ENCODE measurements around the gene TMEM232. TPM values are rescaled to one million over a fixed set of nuclear protein-coding genes. Genes with fewer than 3 reads are reported as not detected.

The TMEM232 gene
- total RNA-seq, 1 experiment from 2014 or later: 1.6 TPM

GRCh38 chr5:110618941-110619340 lies 107.5 kb downstream of the TMEM232 start:
- Mint-ChIP-seq H3K36me3 (ENCODE audit: insufficient read depth in 1 of 3, low read depth in 3 of 3) (peaks cover 2 to 10% (median 5%) of the 10 kb centered on the region in 3 experiments; a peak in 4 of 7 replicates), H3K4me1 (no peaks in the 10 kb centered on the region), H3K9me3 (peaks cover 9 to 13% of the 10 kb centered on the region in 2 experiments), H3K4me3 (no peak overlapping the region), H3K27me3 (ENCODE audit: low read depth) (no peaks in the 10 kb centered on the region), H3K27ac (no peak overlapping the region)
- no peak overlapping the region for H3K4me2 ChIP-seq (ENCODE audit: insufficient read depth, insufficient read length, low read length)
- no peak overlapping the region for H3K27ac ChIP-seq (ENCODE audit: insufficient read length, low read depth, low read length)
- no peak for TF ChIP-seq CTCF (conservative IDR thresholded peaks at IDR 0.05)
- no peaks in the 10 kb centered on the region for H3K23me2 ChIP-seq (ENCODE audit: insufficient read length, low read depth, low read length, poor library complexity, severe bottlenecking)
- no peak overlapping the region for H2BK12ac ChIP-seq (ENCODE audit: insufficient read length, low read depth, low read length)
- H3K27me3 ChIP-seq (ENCODE audit: insufficient read depth, low read length): no peaks in the 10 kb centered on the region
- H3K9ac ChIP-seq (ENCODE audit: extremely low read depth, insufficient read length, low read length): no peak overlapping the region
- no peak for DNase-seq
- no peak overlapping the region for H4K91ac ChIP-seq (ENCODE audit: insufficient read length, low read depth, low read length)
- H3K56ac ChIP-seq (ENCODE audit: insufficient read length, low read depth, low read length): no peak overlapping the region
- no peaks in the 10 kb centered on the region for H4K20me1 ChIP-seq (ENCODE audit: control insufficient read depth, insufficient read depth, insufficient read length)
- no peak overlapping the region for H4K8ac ChIP-seq (replicated peaks; ENCODE audit: insufficient read length, low read depth, low read length)
- no peak overlapping the region for H2AFZ ChIP-seq (ENCODE audit: low read length)
- H2BK120ac ChIP-seq (ENCODE audit: low read depth, low read length, poor library complexity, severe bottlenecking): no peak overlapping the region
- H3K18ac ChIP-seq (ENCODE audit: insufficient read length, low read depth, low read length): no peak overlapping the region
- no peak overlapping the region for H3T11ph ChIP-seq (ENCODE audit: low read length)
- no peak overlapping the region for H2AK5ac ChIP-seq (ENCODE audit: insufficient read length, low read length)
- no peak overlapping the region for H2BK5ac ChIP-seq (ENCODE audit: insufficient read length, low read length)
- no peak overlapping the region for H3K23ac ChIP-seq (ENCODE audit: insufficient read length, low read depth, low read length)
- no peaks in the 10 kb centered on the region for H3K4me1 ChIP-seq (ENCODE audit: insufficient read depth, low read length)
- H3K9me3 ChIP-seq (ENCODE audit: control insufficient read depth, low read depth, low read length): no peaks in the 10 kb centered on the region
- WGBS (ENCODE audit: extremely low coverage, insufficient read length, low lambda C conversion rate): no CpG with 5 or more reads among the region's 1 CpG
- no peak overlapping the region for H4K5ac ChIP-seq (ENCODE audit: insufficient read length, low read depth, low read length)
- no peak overlapping the region for H2BK15ac ChIP-seq (ENCODE audit: low read depth, low read length)
- H3K79me2 ChIP-seq (ENCODE audit: insufficient read depth, low read length): no peaks in the 10 kb centered on the region
- H2BK20ac ChIP-seq (ENCODE audit: low read depth, low read length, poor library complexity, severe bottlenecking): no peak overlapping the region
- no peak overlapping the region for H3K4ac ChIP-seq (ENCODE audit: low read depth, low read length)
- H3K14ac ChIP-seq (ENCODE audit: insufficient read depth, low read length): no peak overlapping the region
- H3K79me1 ChIP-seq (ENCODE audit: insufficient read depth, low read depth, low read length, poor library complexity, severe bottlenecking): no peaks in the 10 kb centered on the region

All from H9 (cell line).